ENCODE measurements around the gene EFR3B. TPM values are rescaled to one million over a fixed set of nuclear protein-coding genes. Genes with fewer than 3 reads are reported as not detected.

The EFR3B gene
- polyA plus RNA-seq, 1 of the 3 experiments (the other 2 are of a cell fraction) = 1.5 TPM

- TF ChIP-seq IRF3 (IDR thresholded peaks at IDR 0.05; ENCODE audit: low read depth, low read length) (no peak), RFX5 (IDR thresholded peaks at IDR 0.05; ENCODE audit: low read length) (no peak), CHD2 (IDR thresholded peaks at IDR 0.05; ENCODE audit: low read length, partially characterized antibody) (no peak)
Measured at GRCh38 chr2:25055376-25055920, 13.6 kb downstream of the EFR3B start (continued).

GRCh38 chr2:25056098-25056821 is 14.4 kb downstream of the EFR3B start:
- Histone ChIP-seq H4K20me1 (ENCODE audit: insufficient read depth) (peaks cover 3% of the 10 kb centered on the region; the same call in 1 of the 2 replicates), H2AFZ (ENCODE audit: low read depth) (no peak overlapping the region), H3K4me3 (ENCODE audit: low read depth in 2 of 2, low read length in 1 of 2) (no peak overlapping the region), H3K9me2 (no peaks in the 10 kb centered on the region), H3K27me3 (ENCODE audit: insufficient read depth) (no peaks in the 10 kb centered on the region), H3F3A (replicated peaks; ENCODE audit: insufficient read depth) (no peaks in the 10 kb centered on the region), H3K4me1 (ENCODE audit: control insufficient read depth in 1 of 2, insufficient read depth in 2 of 2, low read depth in 1 of 2, low read length in 1 of 2) (peaks cover 0 to 3% of the 10 kb centered on the region in 2 experiments; a peak in 1 of 4 replicates), H3K9me3 (no peaks in the 10 kb centered on the region), H3K36me3 (replicated peaks in 1 of 2; ENCODE audit: control insufficient read depth in 1 of 2, insufficient read depth in 2 of 2, low read length in 1 of 2) (no peaks in the 10 kb centered on the region), H3K9ac (no peak overlapping the region), H3K79me2 (ENCODE audit: insufficient read depth) (no peaks in the 10 kb centered on the region; the same call in 1 of the 2 replicates), H3K27ac (ENCODE audit: low read depth in 2 of 2, low read length in 1 of 2) (no peak overlapping the region), H3K4me2 (no peak overlapping the region)
- TF ChIP-seq USF1 (IDR thresholded peaks at IDR 0.05; ENCODE audit: borderline replicate concordance, low read depth) (no peak), GATA2 (CRISPR knock-in tag; IDR thresholded peaks at IDR 0.05) (no peak), TAF1 (IDR thresholded peaks at IDR 0.05; ENCODE audit: borderline replicate concordance, low read depth, low read length) (no peak), IRF3 (IDR thresholded peaks at IDR 0.05; ENCODE audit: low read depth, low read length) (no peak), SMC3 (IDR thresholded peaks at IDR 0.05; ENCODE audit: low read depth, low read length) (no peak), SIN3A (IDR thresholded peaks at IDR 0.05; ENCODE audit: borderline replicate concordance, low read depth, low read length) (no peak), EP300 (IDR thresholded peaks at IDR 0.05; ENCODE audit: borderline replicate concordance in 1 of 2, low read depth in 1 of 2, low read length in 1 of 2) (no peak), FOXM1 (IDR thresholded peaks at IDR 0.05; ENCODE audit: low read depth) (no peak), RXRA (IDR thresholded peaks at IDR 0.05; ENCODE audit: borderline replicate concordance, low read depth) (no peak), CTCF (IDR thresholded peaks at IDR 0.05) (no peak), FOSL2 (IDR thresholded peaks at IDR 0.05; ENCODE audit: borderline replicate concordance, low read depth) (no peak)
- POLR2A ChIA-PET = interaction anchor here (1.1 kb wide), 1 partner anchor 13 kb away, joined by 3 read pairs; no protein-coding TSS in a partner anchor
- CTCF ChIA-PET = interaction anchor here (1.2 to 2.0 kb wide), 6 partner anchors 8 to 81 kb away, joined by 4 to 9 read pairs (median 6); partner anchors contain the start of gene EFR3B
- WGBS (ENCODE audit: low lambda C conversion rate) = 89% methylated on average over 9 of the region's 9 CpGs
- no peak for DNase-seq

Data from SK-N-SH (cell line).